ENCODE results near the gene ZNRF2.

The ZNRF2 gene

GRCh38 chr7:30412782-30413504 lies 128.5 kb downstream of the ZNRF2 start:
- DNase-seq (ENCODE audit: low read depth): peak; percentile 73

DNA sequence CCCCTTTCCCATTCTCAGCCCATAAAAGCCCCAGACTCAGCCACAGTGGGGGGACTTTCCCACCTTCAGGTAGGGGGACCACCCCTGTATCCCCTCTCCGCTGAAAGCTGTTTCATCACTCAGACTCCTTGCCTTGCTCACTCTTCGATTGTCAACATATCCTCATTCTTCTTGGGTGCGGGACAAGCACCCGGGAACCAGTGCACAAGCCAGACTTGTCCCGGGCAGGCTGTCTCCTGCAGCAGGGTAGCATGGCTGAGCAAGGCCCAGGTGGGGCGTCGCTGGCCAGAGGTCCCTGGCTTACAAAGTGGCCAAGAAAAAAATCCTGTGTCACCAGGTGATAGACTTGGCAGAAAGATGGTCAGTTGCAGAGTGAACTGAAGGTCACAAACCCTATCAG lies 129.5 kb downstream of the ZNRF2 start:
- no peak for DNase-seq (ENCODE audit: low read depth)

All from fibroblast of the conjunctiva (primary cell).